DMS153 treated with DMSO at 0.1 percent for 48 hours (cell line): ENCODE measurements around the gene ST6GALNAC2.

Source experiments
- DNase-seq: peaks from one replicate; lab custom pipeline; 2025; ENCODE audit not compliant: unreplicated experiment; lab: John Stamatoyannopoulos, UW

ST6GALNAC2 gene

GRCh38 chr17:76599694-76600460 is 14.2 kb upstream of the ST6GALNAC2 start:
- no peak for DNase-seq

GRCh38 chr17:76598004-76598439 is 12.4 kb upstream of the ST6GALNAC2 start:
- peak; percentile 58 for DNase-seq

- peak; percentile 88 for DNase-seq
Measured at GRCh38 chr17:76597156-76598003, 11.7 kb upstream of the ST6GALNAC2 start.

GRCh38 chr17:76594690-76595089 is 9.0 kb upstream of the ST6GALNAC2 start:
- no peak for DNase-seq

DNA sequence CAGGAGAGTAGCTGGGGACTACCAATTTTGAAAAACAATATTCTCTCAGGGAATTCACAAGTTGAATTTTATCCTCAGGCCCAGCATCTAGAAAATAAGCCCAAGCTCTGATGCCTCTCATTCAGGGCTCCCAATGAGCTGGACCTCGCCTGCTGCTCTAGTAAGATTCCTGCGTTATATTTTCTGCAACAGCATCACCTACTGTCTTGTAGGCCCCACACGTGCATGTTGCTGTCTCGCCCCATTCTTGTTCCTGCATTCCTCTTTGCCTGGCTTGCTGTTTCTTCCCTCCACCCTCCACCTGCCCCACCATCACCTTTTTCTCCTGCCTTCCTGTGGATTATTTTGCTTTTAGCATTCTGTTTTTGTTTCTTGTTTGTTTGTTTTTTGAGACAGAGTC is 8.3 kb upstream of the ST6GALNAC2 start:
- no peak for DNase-seq

GRCh38 chr17:76593384-76593826 is 7.7 kb upstream of the ST6GALNAC2 start:
- peak; percentile 50 for DNase-seq

GRCh38 chr17:76588182-76588581 is 2.5 kb upstream of the ST6GALNAC2 start:
- DNase-seq: no peak

- peak; percentile 78 for DNase-seq
Measured at GRCh38 chr17:76586741-76587487, 1.3 kb upstream of the ST6GALNAC2 start.

- no peak for DNase-seq
Measured at GRCh38 chr17:76585033-76585648, 519 bp downstream of the ST6GALNAC2 start.

DNA sequence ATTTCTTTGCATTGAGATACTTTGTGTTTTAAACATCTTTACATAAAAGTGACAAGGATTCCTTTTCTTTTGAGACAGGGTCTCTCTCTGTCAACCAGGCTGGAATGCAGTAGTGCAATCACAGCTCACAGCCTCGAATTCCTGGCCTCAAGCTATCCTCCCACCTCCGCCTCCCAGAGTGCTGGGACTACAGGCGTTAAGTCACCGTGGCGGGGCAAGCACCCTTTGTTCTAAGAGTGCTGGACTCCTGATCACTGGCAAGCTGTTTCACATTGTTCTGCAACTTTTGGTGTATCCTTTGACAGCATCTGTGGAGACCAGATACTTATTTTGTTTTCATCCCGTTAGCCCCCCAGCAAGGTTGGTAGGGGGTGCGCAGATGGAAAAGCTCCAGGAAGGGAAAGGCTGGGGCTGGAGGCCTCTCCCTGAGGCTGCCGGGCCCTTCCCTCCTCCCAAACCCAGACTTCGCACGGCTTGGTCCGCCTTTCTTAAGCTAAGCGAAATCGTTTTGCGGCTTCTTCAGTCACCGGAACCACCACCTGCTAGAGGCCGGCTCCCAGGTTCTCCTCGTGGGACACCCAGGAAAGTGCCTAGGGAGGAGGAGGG is 1.1 kb downstream of the ST6GALNAC2 start:
- DNase-seq: no peak

GRCh38 chr17:76582660-76583059 is 3.0 kb downstream of the ST6GALNAC2 start:
- no peak for DNase-seq

DNA sequence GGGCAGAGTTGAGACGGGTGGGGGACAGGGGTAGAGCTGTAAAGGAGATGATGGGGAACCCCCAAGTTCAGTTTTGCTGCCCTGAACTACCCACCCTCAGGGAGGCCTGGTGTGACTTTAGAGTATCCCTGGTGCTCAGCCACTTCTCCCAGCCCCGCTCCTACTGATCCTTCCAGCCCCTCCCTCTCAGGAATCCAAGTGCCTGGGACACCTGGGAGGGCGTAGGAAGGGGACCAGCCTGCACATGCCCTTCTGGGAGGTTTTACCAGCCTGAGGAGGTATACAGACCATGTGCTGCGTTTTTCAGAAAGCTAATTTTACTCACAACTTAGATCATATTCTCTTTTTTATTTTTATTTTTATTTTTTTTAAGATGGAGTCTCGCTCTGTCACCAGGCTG is 4.1 kb downstream of the ST6GALNAC2 start:
- no peak for DNase-seq

- DNase-seq: no peak
Measured at GRCh38 chr17:76579281-76579680, 6.4 kb downstream of the ST6GALNAC2 start.

DNA sequence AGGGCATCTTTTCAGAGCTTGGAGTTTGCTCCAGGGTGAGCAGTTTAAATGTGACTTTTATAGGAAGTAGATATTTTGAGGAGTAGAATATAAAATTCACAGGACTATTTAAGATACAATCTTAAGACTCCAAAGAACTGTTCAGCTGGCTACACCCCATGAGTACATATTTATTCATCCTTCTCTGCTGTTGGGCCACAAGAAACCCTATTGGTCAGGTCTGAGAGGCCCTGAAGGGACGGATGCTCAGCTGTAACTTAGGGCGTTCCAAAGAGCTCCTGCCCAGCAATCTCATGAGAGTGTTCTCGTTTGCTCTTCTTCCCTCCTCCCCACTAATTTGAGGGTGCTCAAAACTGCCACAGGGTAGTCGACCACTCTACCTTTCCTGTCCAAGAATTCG is 7.3 kb downstream of the ST6GALNAC2 start:
- DNase-seq: no peak

GRCh38 chr17:76577876-76578275 is 7.8 kb downstream of the ST6GALNAC2 start:
- DNase-seq: no peak

DNA sequence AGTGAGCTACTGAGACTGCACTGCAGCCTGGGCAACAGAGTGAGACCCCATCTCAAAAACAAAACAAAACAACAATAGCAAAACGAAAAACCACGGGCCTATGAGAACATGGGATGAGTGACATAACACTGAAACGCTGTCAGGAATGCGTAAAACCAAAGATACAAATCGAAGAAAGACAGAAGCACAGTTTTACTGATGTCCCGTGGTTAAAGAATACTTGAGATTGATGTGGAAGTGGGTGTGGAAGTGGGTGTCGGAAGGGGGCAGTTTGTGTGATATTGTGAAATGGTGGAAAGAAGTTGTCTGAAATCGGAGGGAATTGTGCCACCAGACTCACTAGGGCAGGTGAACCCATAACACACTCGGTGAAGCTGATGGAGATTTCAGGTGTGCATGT is 9.5 kb downstream of the ST6GALNAC2 start:
- DNase-seq: no peak

- no peak for DNase-seq
Measured at GRCh38 chr17:76575570-76575969, 10.1 kb downstream of the ST6GALNAC2 start.

GRCh38 chr17:76574166-76574565 is 11.5 kb downstream of the ST6GALNAC2 start:
- DNase-seq: no peak

- DNase-seq: no peak
Measured at GRCh38 chr17:76573096-76573495, 12.6 kb downstream of the ST6GALNAC2 start.

GRCh38 chr17:76572201-76572910 is 13.3 kb downstream of the ST6GALNAC2 start:
- DNase-seq: no peak
